Endothelial cell of umbilical vein (primary cell): Measurements from ENCODE around the gene TMEFF1. TPM values are rescaled to one million over a fixed set of nuclear protein-coding genes. Genes with fewer than 3 reads are reported as not detected.

ENCODE experiments used
- BruUV-seq: library from RNA; stranded (reverse); fragments of 400-500 nt; replicated peaks from 2 replicates; lab custom pipeline; 2021; lab: Mats Ljungman, UMichigan
- CTCF ChIA-PET: fragments of 300-600, 350-600 bp; sonication (Branson Sonifier 250); formaldehyde crosslinking; loops from one replicate; lab custom pipeline; 2021; ENCODE audit warnings: antibody characterized with exemption, inconsistent platforms; lab: Charles Lee
- POLR2A ChIA-PET: fragments of 300-600, 350-600 bp; sonication (Branson Sonifier 250); formaldehyde crosslinking; loops from one replicate; lab custom pipeline; 2021; ENCODE audit warnings: antibody characterized with exemption, inconsistent platforms; lab: Charles Lee
- DNase-seq: peaks from one replicate; pipeline ENCODE4 v3.0.0-alpha.2; 2011; ENCODE audit warnings: low read depth, low spot score
- FAIRE-seq: peaks from 2 replicates; lab custom pipeline; 2011; peaks lifted over from hg19 to GRCh38; lab: Jason Lieb, UNC
- H2AFZ ChIP-seq: 2 replicates; pipeline ENCODE4 v1.6.0; 2012; ENCODE audit warnings: low read depth, low read length, control low read depth, inconsistent platforms
- H3K27ac ChIP-seq: 2 replicates; pipeline ENCODE4 v1.5.1; 2011; ENCODE audit warnings: low read depth, mild to moderate bottlenecking, control low read depth, low read length, moderate library complexity; ENCODE audit not compliant: insufficient read depth
- H3K27me3 ChIP-seq, 2 experiments: 2 replicates each; pipeline versions ENCODE4 v1.6.0 to v1.6.1; 2011; ENCODE audit warnings: low read length in 2 of 2, mixed read lengths in 1 of 2; ENCODE audit not compliant: control insufficient read depth in 2 of 2, insufficient read depth in 2 of 2
- H3K36me3 ChIP-seq, 2 experiments: 2 replicates in 1 of 2; 3 replicates in 1 of 2; pipeline ENCODE4 v1.5.1; 2011; ENCODE audit warnings: low read length in 2 of 2, mild to moderate bottlenecking in 1 of 2, moderate library complexity in 1 of 2; ENCODE audit not compliant: control insufficient read depth in 2 of 2, insufficient read depth in 2 of 2; ENCODE audit errors: extremely low read depth in 1 of 2
- H3K4me1 ChIP-seq: 3 replicates; pipeline ENCODE4 v1.5.1; 2011; ENCODE audit warnings: mild to moderate bottlenecking, low read length; ENCODE audit not compliant: control insufficient read depth, insufficient read depth; ENCODE audit errors: extremely low read depth
- H3K4me2 ChIP-seq: 2 replicates; pipeline ENCODE4 v1.6.1; 2011; ENCODE audit warnings: low read length, control low read depth, mixed read lengths; ENCODE audit not compliant: insufficient read depth
- H3K4me3 ChIP-seq, 3 experiments: fragments of 200-600 bp in 1 of 3; sonication (generic), shearing (Covaris generic) in 1 of 3; replicated peaks in 1 of 3; 2 replicates each; pipeline ENCODE4 v1.5.1; 2011 to 2016; ENCODE audit warnings: control low read depth in 3 of 3, low read length in 3 of 3, mild to moderate bottlenecking in 2 of 3, inconsistent platforms in 1 of 3, low read depth in 1 of 3, moderate library complexity in 1 of 3; ENCODE audit not compliant: insufficient read depth in 1 of 3
- H3K79me2 ChIP-seq: 2 replicates; pipeline ENCODE4 v1.6.0; 2012; ENCODE audit warnings: low read length, inconsistent platforms; ENCODE audit not compliant: control insufficient read depth, insufficient read depth
- H3K9ac ChIP-seq: replicated peaks from 2 replicates; pipeline ENCODE3; 2011; ENCODE audit warnings: low read length, control low read depth; ENCODE audit not compliant: insufficient read depth; ENCODE audit errors: extremely low read depth
- H3K9me1 ChIP-seq: replicated peaks from 3 replicates; pipeline ENCODE4 v1.6.0; 2011; ENCODE audit warnings: mild to moderate bottlenecking, low read length; ENCODE audit not compliant: control insufficient read depth, insufficient read depth; ENCODE audit errors: extremely low read depth
- H3K9me3 ChIP-seq: replicated peaks from 2 replicates; pipeline ENCODE4 v1.5.1; 2012; ENCODE audit warnings: low read length, inconsistent platforms; ENCODE audit not compliant: control insufficient read depth, insufficient read depth
- H4K20me1 ChIP-seq: replicated peaks from 2 replicates; pipeline ENCODE3; 2011; ENCODE audit warnings: mild to moderate bottlenecking, low read length; ENCODE audit not compliant: control insufficient read depth, insufficient read depth; ENCODE audit errors: extremely low read depth
- EZH2 ChIP-seq: IDR thresholded peaks from 2 replicates; pipeline ENCODE4 v1.6.1; 2012; ENCODE audit warnings: borderline replicate concordance, low read depth, mild to moderate bottlenecking, moderate library complexity, low read length, inconsistent platforms; ENCODE audit not compliant: severe bottlenecking
- FOS ChIP-seq: IDR thresholded peaks from 2 replicates; pipeline ENCODE4 v1.6.1; 2011; ENCODE audit warnings: mild to moderate bottlenecking, low read length, moderate library complexity, borderline replicate concordance; ENCODE audit not compliant: insufficient read depth
- GATA2 ChIP-seq: IDR thresholded peaks from 2 replicates; pipeline ENCODE4 v1.7.0; 2011; ENCODE audit warnings: low read depth, mild to moderate bottlenecking, moderate library complexity, mixed read lengths, low read length; ENCODE audit not compliant: insufficient read length, insufficient read depth
- JUN ChIP-seq: IDR thresholded peaks from 2 replicates; pipeline ENCODE4 v1.6.1; 2011; ENCODE audit warnings: borderline replicate concordance, low read depth; ENCODE audit not compliant: insufficient read length, insufficient read depth
- MYC ChIP-seq: IDR thresholded peaks from one replicate; pipeline ENCODE4 v1.6.1; 2011; ENCODE audit warnings: mild to moderate bottlenecking, low read depth, low read length
- POLR2A ChIP-seq: IDR thresholded peaks from 2 replicates; pipeline ENCODE4 v1.6.1; 2012; ENCODE audit warnings: low read depth, mild to moderate bottlenecking, control low read depth, low read length
- POLR2AphosphoS5 ChIP-seq: IDR thresholded peaks from 2 replicates; pipeline ENCODE4 v1.6.1; 2012; ENCODE audit warnings: low read depth, mild to moderate bottlenecking, control low read depth, low read length, moderate library complexity; ENCODE audit not compliant: insufficient read depth
- dilution Hi-C: fragments of 300-500 bp; cut with MboI; formaldehyde crosslinking; loops from one replicate; pipeline ENCODE4 v1.15.0; 2019; ENCODE audit warnings: low sequenced_read_pairs; ENCODE audit not compliant: extremely low pct_ligation_motif_present
- intact Hi-C: fragments of 100-400 bp; cut with micrococcal nuclease; formaldehyde crosslinking; loops from one replicate; pipeline ENCODE4 v1.10.0; 2022
- polyA plus RNA-seq, 4 experiments: library from polyadenylated mRNA; depleted of rRNA in 3 of 4; stranded (reverse) in 3 of 4; unstranded in 1 of 4; fragments of >200 nt; gene quantifications; 2 replicates each; pipeline versions ENCODE4 v1.2.1 to v1.2.3, GENCODE V29; 2011 to 2012; ENCODE audit warnings: missing spikeins in 1 of 4
- total RNA-seq: library from RNA; stranded (reverse); gene quantifications from 2 replicates; pipeline ENCODE4 v1.2.3, GENCODE V29; 2021
- TF ChIP-seq, protein P1 (sequence below), 2 donors: IDR thresholded peaks; 1 replicate in 1 of 2; 2 replicates in 1 of 2; pipeline ENCODE4 v1.5.1; 2011; ENCODE audit warnings: low read length in 2 of 2, mild to moderate bottlenecking in 2 of 2, moderate library complexity in 2 of 2, control low read depth in 1 of 2, inconsistent platforms in 1 of 2, low read depth in 1 of 2; ENCODE audit not compliant: insufficient read depth in 1 of 2; ENCODE audit errors: extremely low read depth in 1 of 2
- TF ChIP-seq, protein P2 (sequence below): IDR thresholded peaks from 2 replicates; pipeline ENCODE4 v1.6.1; 2011; ENCODE audit not compliant: insufficient read depth, insufficient read length

Gene TMEFF1
- total and polyA plus RNA-seq, 2 donors (not counting 3 experiments of a cell fraction or from before 2014, with no cell fraction given), result 3.0 to 14.6 TPM

DNA sequence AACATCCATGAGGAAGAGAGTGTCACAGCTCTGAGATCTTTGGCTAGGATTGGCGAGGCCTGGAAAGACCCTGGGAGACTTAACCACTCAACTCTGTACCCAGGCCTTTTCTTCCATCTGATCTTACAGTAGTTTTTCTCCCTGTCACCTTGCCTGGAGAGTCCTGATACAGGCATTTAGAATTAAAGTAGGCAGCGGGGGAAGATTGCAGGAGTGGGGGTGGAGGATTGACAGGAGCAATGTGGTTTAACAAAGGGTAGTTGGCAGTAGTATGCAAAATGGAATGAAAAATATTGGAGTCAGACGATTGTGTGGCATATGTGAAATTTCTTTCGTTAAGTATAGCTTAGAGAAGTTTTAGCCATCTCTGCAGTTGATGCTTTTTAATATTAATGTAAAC is 16.9 kb downstream of the TMEFF1 start:
- CTCF ChIA-PET, result no interaction called here
- Histone ChIP-seq H3K4me2 (no peak overlapping the region), H3K9me3 (no peaks in the 10 kb centered on the region), H2AFZ (no peak overlapping the region), H3K9ac (no peak overlapping the region), H4K20me1 (no peaks in the 10 kb centered on the region), H3K27me3 (no peaks in the 10 kb centered on the region), H3K4me1 (peaks cover 3% of the 10 kb centered on the region), H3K27ac (no peak overlapping the region), H3K9me1 (no peaks in the 10 kb centered on the region), H3K36me3 (no peaks in the 10 kb centered on the region), H3K79me2 (no peaks in the 10 kb centered on the region), H3K4me3 (no peak overlapping the region)
- intact Hi-C loops, result no loop called here
- TF ChIP-seq POLR2A, result no peak
- TF ChIP-seq POLR2AphosphoS5, result no peak
- TF ChIP-seq FOS, result no peak
- TF ChIP-seq GATA2, result no peak
- TF ChIP-seq, protein P1, sequence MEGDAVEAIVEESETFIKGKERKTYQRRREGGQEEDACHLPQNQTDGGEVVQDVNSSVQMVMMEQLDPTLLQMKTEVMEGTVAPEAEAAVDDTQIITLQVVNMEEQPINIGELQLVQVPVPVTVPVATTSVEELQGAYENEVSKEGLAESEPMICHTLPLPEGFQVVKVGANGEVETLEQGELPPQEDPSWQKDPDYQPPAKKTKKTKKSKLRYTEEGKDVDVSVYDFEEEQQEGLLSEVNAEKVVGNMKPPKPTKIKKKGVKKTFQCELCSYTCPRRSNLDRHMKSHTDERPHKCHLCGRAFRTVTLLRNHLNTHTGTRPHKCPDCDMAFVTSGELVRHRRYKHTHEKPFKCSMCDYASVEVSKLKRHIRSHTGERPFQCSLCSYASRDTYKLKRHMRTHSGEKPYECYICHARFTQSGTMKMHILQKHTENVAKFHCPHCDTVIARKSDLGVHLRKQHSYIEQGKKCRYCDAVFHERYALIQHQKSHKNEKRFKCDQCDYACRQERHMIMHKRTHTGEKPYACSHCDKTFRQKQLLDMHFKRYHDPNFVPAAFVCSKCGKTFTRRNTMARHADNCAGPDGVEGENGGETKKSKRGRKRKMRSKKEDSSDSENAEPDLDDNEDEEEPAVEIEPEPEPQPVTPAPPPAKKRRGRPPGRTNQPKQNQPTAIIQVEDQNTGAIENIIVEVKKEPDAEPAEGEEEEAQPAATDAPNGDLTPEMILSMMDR (IDR thresholded peaks at IDR 0.05; ENCODE audit: extremely low read depth in 1 of 2, insufficient read depth in 1 of 2, low read depth in 1 of 2, low read length in 2 of 2), result no peak
- TF ChIP-seq, protein P2, sequence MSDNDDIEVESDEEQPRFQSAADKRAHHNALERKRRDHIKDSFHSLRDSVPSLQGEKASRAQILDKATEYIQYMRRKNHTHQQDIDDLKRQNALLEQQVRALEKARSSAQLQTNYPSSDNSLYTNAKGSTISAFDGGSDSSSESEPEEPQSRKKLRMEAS, result no peak
- no peak for TF ChIP-seq EZH2
- TF ChIP-seq JUN, result no peak
- no peak for TF ChIP-seq MYC
- dilution Hi-C loops, result no loop called here
- POLR2A ChIA-PET, result no interaction called here
- no peak for DNase-seq
- no peak for FAIRE-seq
- BruUV-seq, result no TSS peak
